ENCODE results near the gene EDC3.

DNA sequence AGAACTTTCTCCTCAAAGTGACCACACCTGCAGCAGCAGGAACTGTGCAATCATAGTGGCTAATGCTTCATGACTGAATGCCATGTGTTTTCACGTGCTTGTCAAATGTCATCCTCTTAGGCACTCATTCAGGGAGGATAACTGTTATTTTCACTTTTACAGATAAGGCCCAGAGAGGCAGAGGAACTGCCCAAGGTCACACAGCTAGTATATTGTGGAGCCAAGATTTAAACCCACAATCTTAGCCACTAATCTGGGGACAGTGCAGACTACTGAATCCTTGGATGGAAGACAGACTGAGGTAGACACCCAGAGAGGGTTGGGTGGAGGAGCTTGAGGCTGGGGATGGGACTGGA is 90.1 kb downstream of the EDC3 start:
- TF ChIP-seq, protein P1, sequence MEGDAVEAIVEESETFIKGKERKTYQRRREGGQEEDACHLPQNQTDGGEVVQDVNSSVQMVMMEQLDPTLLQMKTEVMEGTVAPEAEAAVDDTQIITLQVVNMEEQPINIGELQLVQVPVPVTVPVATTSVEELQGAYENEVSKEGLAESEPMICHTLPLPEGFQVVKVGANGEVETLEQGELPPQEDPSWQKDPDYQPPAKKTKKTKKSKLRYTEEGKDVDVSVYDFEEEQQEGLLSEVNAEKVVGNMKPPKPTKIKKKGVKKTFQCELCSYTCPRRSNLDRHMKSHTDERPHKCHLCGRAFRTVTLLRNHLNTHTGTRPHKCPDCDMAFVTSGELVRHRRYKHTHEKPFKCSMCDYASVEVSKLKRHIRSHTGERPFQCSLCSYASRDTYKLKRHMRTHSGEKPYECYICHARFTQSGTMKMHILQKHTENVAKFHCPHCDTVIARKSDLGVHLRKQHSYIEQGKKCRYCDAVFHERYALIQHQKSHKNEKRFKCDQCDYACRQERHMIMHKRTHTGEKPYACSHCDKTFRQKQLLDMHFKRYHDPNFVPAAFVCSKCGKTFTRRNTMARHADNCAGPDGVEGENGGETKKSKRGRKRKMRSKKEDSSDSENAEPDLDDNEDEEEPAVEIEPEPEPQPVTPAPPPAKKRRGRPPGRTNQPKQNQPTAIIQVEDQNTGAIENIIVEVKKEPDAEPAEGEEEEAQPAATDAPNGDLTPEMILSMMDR (conservative IDR thresholded peaks at IDR 0.05; ENCODE audit: low read depth in 2 of 2), result no peak
- no peak for TF ChIP-seq POLR2AphosphoS5 (IDR thresholded peaks at IDR 0.05; ENCODE audit: low read depth)
- TF ChIP-seq CREB1 (CRISPR knock-in tag; IDR thresholded peaks at IDR 0.05; ENCODE audit: low read depth), result no peak
- TF ChIP-seq, protein P2, sequence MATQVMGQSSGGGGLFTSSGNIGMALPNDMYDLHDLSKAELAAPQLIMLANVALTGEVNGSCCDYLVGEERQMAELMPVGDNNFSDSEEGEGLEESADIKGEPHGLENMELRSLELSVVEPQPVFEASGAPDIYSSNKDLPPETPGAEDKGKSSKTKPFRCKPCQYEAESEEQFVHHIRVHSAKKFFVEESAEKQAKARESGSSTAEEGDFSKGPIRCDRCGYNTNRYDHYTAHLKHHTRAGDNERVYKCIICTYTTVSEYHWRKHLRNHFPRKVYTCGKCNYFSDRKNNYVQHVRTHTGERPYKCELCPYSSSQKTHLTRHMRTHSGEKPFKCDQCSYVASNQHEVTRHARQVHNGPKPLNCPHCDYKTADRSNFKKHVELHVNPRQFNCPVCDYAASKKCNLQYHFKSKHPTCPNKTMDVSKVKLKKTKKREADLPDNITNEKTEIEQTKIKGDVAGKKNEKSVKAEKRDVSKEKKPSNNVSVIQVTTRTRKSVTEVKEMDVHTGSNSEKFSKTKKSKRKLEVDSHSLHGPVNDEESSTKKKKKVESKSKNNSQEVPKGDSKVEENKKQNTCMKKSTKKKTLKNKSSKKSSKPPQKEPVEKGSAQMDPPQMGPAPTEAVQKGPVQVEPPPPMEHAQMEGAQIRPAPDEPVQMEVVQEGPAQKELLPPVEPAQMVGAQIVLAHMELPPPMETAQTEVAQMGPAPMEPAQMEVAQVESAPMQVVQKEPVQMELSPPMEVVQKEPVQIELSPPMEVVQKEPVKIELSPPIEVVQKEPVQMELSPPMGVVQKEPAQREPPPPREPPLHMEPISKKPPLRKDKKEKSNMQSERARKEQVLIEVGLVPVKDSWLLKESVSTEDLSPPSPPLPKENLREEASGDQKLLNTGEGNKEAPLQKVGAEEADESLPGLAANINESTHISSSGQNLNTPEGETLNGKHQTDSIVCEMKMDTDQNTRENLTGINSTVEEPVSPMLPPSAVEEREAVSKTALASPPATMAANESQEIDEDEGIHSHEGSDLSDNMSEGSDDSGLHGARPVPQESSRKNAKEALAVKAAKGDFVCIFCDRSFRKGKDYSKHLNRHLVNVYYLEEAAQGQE (IDR thresholded peaks at IDR 0.05; ENCODE audit: unreplicated experiment), result no peak
- TF ChIP-seq EZH2phosphoT487 (IDR thresholded peaks at IDR 0.05; ENCODE audit: unreplicated experiment), result no peak
- TF ChIP-seq EZH2 (IDR thresholded peaks at IDR 0.05; ENCODE audit: low read depth, unreplicated experiment), result no peak
- no peak for TF ChIP-seq NANOG (IDR thresholded peaks at IDR 0.05; ENCODE audit: borderline replicate concordance)
- no peak for TF ChIP-seq ZNF331 (CRISPR knock-in tag; IDR thresholded peaks at IDR 0.05; ENCODE audit: low read depth)
- TF ChIP-seq JUNB (IDR thresholded peaks at IDR 0.05; ENCODE audit: unreplicated experiment), result no peak
- TF ChIP-seq ZNF114 (CRISPR knock-in tag; IDR thresholded peaks at IDR 0.05), result no peak

Data from GM23338 (cell line).